IMR-90 (cell line): ENCODE results near the gene UCP2. TPM values are rescaled to one million over a fixed set of nuclear protein-coding genes. Genes with fewer than 3 reads are reported as not detected.

Experiments used
- ATAC-seq: fragments of 200-7000 bp; cut with Tn5 transposase; 2 replicates; pipeline ENCODE4 v1.9.1; 2020; ENCODE audit warnings: low read depth, mild to moderate bottlenecking, moderate library complexity
- BruUV-seq: library from RNA; stranded (reverse); fragments of 400-500 nt; replicated peaks from 2 replicates; lab custom pipeline; 2021; lab: Mats Ljungman, UMichigan
- CTCF ChIA-PET: fragments of 300-600 bp; formaldehyde crosslinking; extraction: SDS; loops from one replicate; lab custom pipeline; 2021; ENCODE audit warnings: antibody characterized with exemption; lab: Yijun Ruan, JAX
- POLR2A ChIA-PET: fragments of 300-600 bp; sonication (Branson Sonifier 250); formaldehyde crosslinking; loops from one replicate; lab custom pipeline; 2022; ENCODE audit warnings: antibody characterized with exemption; ENCODE audit not compliant: unreplicated experiment; lab: Charles Lee
- DNase-seq: peaks from one replicate; pipeline ENCODE4 v3.0.0; 2013
- H2AFZ ChIP-seq: replicated peaks from 2 replicates; pipeline ENCODE3; 2013; ENCODE audit warnings: low read length, mild to moderate bottlenecking; ENCODE audit not compliant: poor library complexity
- H2AK5ac ChIP-seq: 2 replicates; pipeline ENCODE4 v1.6.1; 2013; ENCODE audit warnings: low read depth, low read length, inconsistent platforms
- H2AK9ac ChIP-seq: replicated peaks from 2 replicates; pipeline ENCODE3; 2013; ENCODE audit warnings: mild to moderate bottlenecking, low read depth, low read length, moderate library complexity; ENCODE audit not compliant: poor library complexity
- H2BK120ac ChIP-seq: 2 replicates; pipeline ENCODE4 v1.6.1; 2013; ENCODE audit warnings: low read depth, low read length, inconsistent platforms
- H2BK15ac ChIP-seq: 3 replicates; pipeline ENCODE4 v1.6.1; 2013; ENCODE audit warnings: low read depth, low read length, inconsistent platforms
- H2BK20ac ChIP-seq: 2 replicates; pipeline ENCODE4 v1.6.1; 2013; ENCODE audit warnings: low read depth, mild to moderate bottlenecking, inconsistent platforms, low read length, moderate library complexity
- H2BK5ac ChIP-seq: 2 replicates; pipeline ENCODE4 v1.6.1; 2013; ENCODE audit warnings: mild to moderate bottlenecking, low read depth, low read length, inconsistent platforms; ENCODE audit not compliant: poor library complexity, severe bottlenecking
- H3K14ac ChIP-seq: replicated peaks from 2 replicates; pipeline ENCODE4 v1.6.1; 2013; ENCODE audit warnings: low read depth, low read length, inconsistent platforms
- H3K18ac ChIP-seq: 2 replicates; pipeline ENCODE4 v1.6.1; 2013; ENCODE audit warnings: low read depth, low read length, control low read depth
- H3K23ac ChIP-seq: 2 replicates; pipeline ENCODE4 v1.6.1; 2013; ENCODE audit warnings: low read depth, low read length, inconsistent platforms
- H3K27ac ChIP-seq: 2 replicates; pipeline ENCODE4 v1.5.1; 2013; ENCODE audit warnings: mild to moderate bottlenecking, control low read depth, low read length; ENCODE audit not compliant: insufficient read depth
- H3K27me3 ChIP-seq: 2 replicates; pipeline ENCODE4 v1.6.1; 2013; ENCODE audit warnings: low read length; ENCODE audit not compliant: control insufficient read depth, insufficient read depth
- H3K36me3 ChIP-seq: 2 replicates; pipeline ENCODE4 v1.6.1; 2013; ENCODE audit warnings: low read length, mixed read lengths; ENCODE audit not compliant: control insufficient read depth, insufficient read depth
- H3K4ac ChIP-seq: 2 replicates; pipeline ENCODE4 v1.6.1; 2013; ENCODE audit warnings: low read depth, low read length, inconsistent platforms
- H3K4me1 ChIP-seq: 2 replicates; pipeline ENCODE4 v1.6.1; 2013; ENCODE audit warnings: low read length, mixed read lengths; ENCODE audit not compliant: control insufficient read depth, insufficient read depth
- H3K4me2 ChIP-seq: 2 replicates; pipeline ENCODE4 v1.6.1; 2013; ENCODE audit warnings: low read depth, mild to moderate bottlenecking, control low read depth, low read length, moderate library complexity
- H3K4me3 ChIP-seq: 2 replicates; pipeline ENCODE4 v1.5.1; 2013; ENCODE audit warnings: low read depth, mild to moderate bottlenecking, control low read depth, low read length, moderate library complexity; ENCODE audit not compliant: insufficient read depth
- H3K56ac ChIP-seq: 2 replicates; pipeline ENCODE4 v1.6.1; 2013; ENCODE audit warnings: low read length, inconsistent platforms; ENCODE audit not compliant: insufficient read depth; ENCODE audit errors: extremely low read depth
- H3K79me1 ChIP-seq, 2 experiments: 2 replicates each; pipeline ENCODE4 v1.6.1; 2013; ENCODE audit warnings: low read length in 2 of 2, inconsistent platforms in 1 of 2, low read depth in 1 of 2
- H3K9ac ChIP-seq: 2 replicates; pipeline ENCODE4 v1.6.1; 2013; ENCODE audit warnings: low read depth, low read length, control low read depth
- H3K9me1 ChIP-seq: 2 replicates; pipeline ENCODE4 v1.6.1; 2013; ENCODE audit warnings: low read length, inconsistent platforms; ENCODE audit not compliant: insufficient read depth
- H3K9me3 ChIP-seq: 2 replicates; pipeline ENCODE4 v1.6.1; 2013; ENCODE audit warnings: low read length; ENCODE audit not compliant: control insufficient read depth, insufficient read depth
- H4K20me1 ChIP-seq: 2 replicates; pipeline ENCODE4 v1.6.1; 2013; ENCODE audit warnings: low read length, inconsistent platforms; ENCODE audit not compliant: insufficient read depth
- H4K5ac ChIP-seq: 2 replicates; pipeline ENCODE4 v1.6.1; 2013; ENCODE audit warnings: mild to moderate bottlenecking, low read depth, low read length, control low read depth
- H4K8ac ChIP-seq, 2 experiments: 2 replicates each; pipeline ENCODE4 v1.6.1; 2013; ENCODE audit warnings: low read depth in 2 of 2, low read length in 2 of 2, control low read depth in 1 of 2, inconsistent platforms in 1 of 2
- H4K91ac ChIP-seq: 2 replicates; pipeline ENCODE4 v1.6.1; 2013; ENCODE audit warnings: low read depth, low read length, inconsistent platforms; ENCODE audit not compliant: insufficient read depth
- BHLHE40 ChIP-seq: fragments of 150-350 bp; IDR thresholded peaks from 2 replicates; pipeline ENCODE4 v1.6.1; 2016; ENCODE audit warnings: mild to moderate bottlenecking, low read depth, low read length
- CEBPB ChIP-seq: IDR thresholded peaks from 2 replicates; pipeline ENCODE4 v1.6.1; 2012; ENCODE audit warnings: low read depth, low read length, improper control_type of control experiment
- CHD1 ChIP-seq: IDR thresholded peaks from 2 replicates; pipeline ENCODE4 v1.6.1; 2012; ENCODE audit warnings: low read depth, low read length, improper control_type of control experiment
- ELK1 ChIP-seq: fragments of 150-350 bp; IDR thresholded peaks from 2 replicates; pipeline ENCODE4 v1.6.1; 2016; ENCODE audit warnings: low read depth, mild to moderate bottlenecking, low read length, moderate library complexity, borderline replicate concordance
- FOS ChIP-seq: fragments of 150-350 bp; IDR thresholded peaks from 2 replicates; pipeline ENCODE4 v1.6.1; 2016; ENCODE audit warnings: low read depth, low read length
- MAFK ChIP-seq: IDR thresholded peaks from 2 replicates; pipeline ENCODE4 v1.6.1; 2012; ENCODE audit warnings: low read depth, low read length, improper control_type of control experiment
- MAZ ChIP-seq: IDR thresholded peaks from 2 replicates; pipeline ENCODE4 v1.6.1; 2012; ENCODE audit warnings: low read depth, mild to moderate bottlenecking, low read length, improper control_type of control experiment, moderate library complexity, borderline replicate concordance
- MXI1 ChIP-seq: IDR thresholded peaks from 2 replicates; pipeline ENCODE4 v1.6.1; 2012; ENCODE audit warnings: low read depth, mild to moderate bottlenecking, low read length, moderate library complexity, borderline replicate concordance
- POLR2A ChIP-seq: IDR thresholded peaks from 2 replicates; pipeline ENCODE4 v1.6.1; 2012; ENCODE audit warnings: mild to moderate bottlenecking, low read depth, low read length
- RAD21 ChIP-seq: IDR thresholded peaks from 2 replicates; pipeline ENCODE4 v1.6.1; 2012; ENCODE audit warnings: low read length, improper control_type of control experiment
- RFX5 ChIP-seq: IDR thresholded peaks from 2 replicates; pipeline ENCODE4 v1.8.0; 2012; ENCODE audit warnings: low read depth, mild to moderate bottlenecking, low read length, moderate library complexity
- SMC3 ChIP-seq: fragments of 150-350 bp; IDR thresholded peaks from 2 replicates; pipeline ENCODE4 v1.6.1; 2016; ENCODE audit warnings: low read depth, mild to moderate bottlenecking, antibody characterized with exemption, low read length, moderate library complexity
- USF2 ChIP-seq: fragments of 150-350 bp; IDR thresholded peaks from 2 replicates; pipeline ENCODE4 v1.6.1; 2017; ENCODE audit warnings: mild to moderate bottlenecking, antibody characterized with exemption, low read length, low read depth
- WGBS, 2 experiments: methylation state at CpG; one replicate each; pipeline versions ENCODE4 v1.1.5 to v1.1.7; 2013; ENCODE audit warnings: missing lambda C conversion rate in 2 of 2; ENCODE audit not compliant: insufficient read length in 1 of 2; ENCODE audit errors: extremely low coverage in 2 of 2; 5-methylcytosine and 5-hydroxymethylcytosine counted together
- dilution Hi-C: fragments of 300-500 bp; cut with HindIII; formaldehyde crosslinking; loops from one replicate; pipeline ENCODE4 v1.14.3; 2018; ENCODE audit warnings: low sequenced_read_pairs; ENCODE audit not compliant: unreplicated experiment
- in situ Hi-C: fragments of 300-500 bp; cut with MboI; formaldehyde crosslinking; loops from 3 replicates; pipeline ENCODE4 v1.14.3; 2019; ENCODE audit warnings: low sequenced_read_pairs, inconsistent platforms, mixed read lengths
- intact Hi-C: fragments of 100-400 bp; cut with micrococcal nuclease; formaldehyde crosslinking; loops from 2 replicates; pipeline ENCODE4 v1.10.0; 2022
- polyA plus RNA-seq, 3 experiments: library from polyadenylated mRNA; depleted of rRNA; stranded (reverse); fragments of >200 nt; gene quantifications; 2 replicates each; pipeline ENCODE4 v1.2.3, GENCODE V29; 2012; ENCODE audit warnings: low replicate concordance in 1 of 3
- total RNA-seq: library from RNA; depleted of rRNA; stranded (reverse); fragments of >200 nt; gene quantifications from 2 replicates; pipeline ENCODE4 v1.2.3, GENCODE V29; 2012

UCP2 gene
- total and polyA plus RNA-seq, 2 of the 4 experiments (the other 2 are of a cell fraction): 2.0 to 11.9 TPM

- Histone ChIP-seq H3K23ac (peak overlapping the region; percentile 77), H3K4me3 (no peak overlapping the region), H3K56ac (no peak overlapping the region), H4K20me1 (no peaks in the 10 kb centered on the region), H3K4me2 (peak overlapping the region; percentile 25; the same call in 1 of the 2 replicates), H2AK9ac (peak overlapping the region; percentile 3), H2BK20ac (peak overlapping the region; percentile 90), H2BK120ac (peak overlapping the region; percentile 85), H2BK5ac (peak overlapping the region; percentile 73), H2AK5ac (peak overlapping the region; percentile 86; the same call in 1 of the 2 replicates), H3K18ac (peak overlapping the region; percentile 5; the same call in 1 of the 2 replicates), H3K4ac (peak overlapping the region; percentile 88), H3K79me1 (no peaks in the 10 kb centered on the region), H4K5ac (0 out of 2 replicates have a peak overlapping the region, but pooled peaks have one; percentile 2), H3K9ac (no peak overlapping the region), H3K9me1 (peaks cover 6% of the 10 kb centered on the region), H2AFZ (no peak overlapping the region), H2BK15ac (peak overlapping the region; percentile 51; the same call in 1 of the 3 replicates), H4K91ac (peak overlapping the region; percentile 60), H4K8ac (peak overlapping the region in 1 of 2 experiments; percentile 20; a peak in 2 of 4 replicates), H3K14ac (peak overlapping the region; percentile 81), H3K36me3 (peaks cover 2% of the 10 kb centered on the region; the same call in 1 of the 2 replicates), H3K27me3 (no peaks in the 10 kb centered on the region), H3K9me3 (no peaks in the 10 kb centered on the region), H3K27ac (0 out of 2 replicates have a peak overlapping the region, but pooled peaks have one; percentile 3), H3K4me1 (peaks cover 11% of the 10 kb centered on the region)
- intact Hi-C loops: no loop called here
- dilution Hi-C loops: no loop called here
- ChIA-PET CTCF (no interaction called here), POLR2A (no interaction called here)
- WGBS, 2 experiments: no CpG with 5 or more reads among the region's 7 CpGs
- DNase-seq (peak; percentile 61), ATAC-seq (peak; percentile 45; the same call in 1 of the 2 replicates)
- TF ChIP-seq POLR2A (no peak), BHLHE40 (no peak), CHD1 (no peak), RFX5 (no peak), CEBPB (no peak), FOS (no peak), SMC3 (no peak), USF2 (no peak), MAFK (no peak), MXI1 (no peak), RAD21 (no peak), MAZ (no peak), ELK1 (no peak)
- in situ Hi-C loops: no loop called here
- BruUV-seq: no TSS peak
Measured at GRCh38 chr11:74025467-74026166, 43.0 kb upstream of the UCP2 start.
